Stimulated activated CD8-positive, alpha-beta memory T cell treated with anti-CD3 and anti-CD28 coated beads, Interleukin-7, amount 100 ng/mL, for 48 hours (primary cell): Measurements from ENCODE around the gene RANBP3L.
"Not testable (repeated sequence)": the region's sequence is repeated elsewhere in the genome, so short reads cannot be mapped to it uniquely, and the experiment has no call there.

Source experiments
- DNase-seq, 2 donors: peaks; one replicate each; pipeline ENCODE4 v3.0.0-alpha.2; 2020; ENCODE audit warnings: low read depth in 1 of 2; ENCODE audit errors: extremely low read depth in 1 of 2

Gene RANBP3L

GRCh38 chr5:36297653-36298052, 4.0 kb downstream of the RANBP3L start:
- DNase-seq, result no peak

GRCh38 chr5:36285837-36286615, 15.7 kb downstream of the RANBP3L start:
- no peak for DNase-seq

GRCh38 chr5:36283775-36284174, 17.9 kb downstream of the RANBP3L start:
- DNase-seq, result not testable (repeated sequence)

GRCh38 chr5:36281626-36282025, 20.1 kb downstream of the RANBP3L start:
- DNase-seq, result no peak

- no peak for DNase-seq
These were observed 22.5 kb downstream of the RANBP3L start for GRCh38 chr5:36279054-36279698.

GRCh38 chr5:36277521-36278176, 24.1 kb downstream of the RANBP3L start:
- DNase-seq, result no peak

- no peak for DNase-seq
These were observed 24.8 kb downstream of the RANBP3L start for GRCh38 chr5:36276864-36277263.

- DNase-seq, result no peak
These were observed 27.7 kb downstream of the RANBP3L start for GRCh38 chr5:36273809-36274526.

- no peak for DNase-seq
These were observed 29.5 kb downstream of the RANBP3L start for GRCh38 chr5:36272136-36272690.

- no peak for DNase-seq
These were observed 30.7 kb downstream of the RANBP3L start for GRCh38 chr5:36270876-36271575.

- DNase-seq, result no peak
These were observed 31.5 kb downstream of the RANBP3L start for GRCh38 chr5:36270175-36270574.

- DNase-seq, result no peak
These were observed 32.2 kb downstream of the RANBP3L start for GRCh38 chr5:36269478-36269877.

GRCh38 chr5:36267905-36268304, 33.8 kb downstream of the RANBP3L start:
- no peak for DNase-seq

- DNase-seq, result no peak
These were observed 37.4 kb downstream of the RANBP3L start for GRCh38 chr5:36264202-36264760.

GRCh38 chr5:36261186-36261585, 40.5 kb downstream of the RANBP3L start:
- DNase-seq, result no peak

- no peak for DNase-seq
These were observed 48.1 kb downstream of the RANBP3L start for GRCh38 chr5:36253575-36253974.

GRCh38 chr5:36252722-36253365, 48.9 kb downstream of the RANBP3L start:
- DNase-seq, result no peak

GRCh38 chr5:36251218-36251617, 50.5 kb downstream of the RANBP3L start:
- DNase-seq, result no peak

GRCh38 chr5:36250427-36250826, 51.3 kb downstream of the RANBP3L start:
- DNase-seq, result no peak
